HG03135 (cell line): ENCODE data around the gene PRAMEF17.
"Not testable (repeated sequence)": the region's sequence is repeated elsewhere in the genome, so short reads cannot be mapped to it uniquely, and the experiment has no call there.

ENCODE experiments used
- ATAC-seq: cut with Tn5 transposase; IDR thresholded peaks from one replicate; pipeline ENCODE4 v1.9.1; 2021; ENCODE audit warnings: mild to moderate bottlenecking, moderate library complexity; ENCODE audit not compliant: unreplicated experiment

The PRAMEF17 gene, protein sequence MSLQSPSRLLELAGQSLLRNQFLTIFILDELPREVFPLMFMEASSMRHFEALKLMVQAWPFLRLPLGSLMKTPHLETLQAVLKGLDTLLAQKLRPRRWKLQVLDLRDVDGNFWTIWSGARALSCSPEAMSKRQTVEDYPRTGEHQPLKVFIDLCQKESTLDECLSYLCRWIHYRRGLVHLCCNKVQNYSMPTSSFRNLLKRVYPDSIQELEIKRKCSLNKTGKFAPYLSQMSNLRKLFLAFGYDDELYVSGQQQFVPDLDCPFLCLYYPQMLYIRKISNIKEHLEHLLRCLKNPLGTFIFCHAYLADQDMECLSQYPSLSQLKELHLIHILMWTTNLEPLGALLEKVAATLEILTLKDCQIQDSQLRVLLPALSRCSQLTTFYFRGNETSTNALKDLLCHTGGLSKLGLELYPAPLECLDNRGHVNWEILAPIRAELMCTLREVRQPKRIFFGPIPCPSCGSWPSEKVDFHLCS

DNA sequence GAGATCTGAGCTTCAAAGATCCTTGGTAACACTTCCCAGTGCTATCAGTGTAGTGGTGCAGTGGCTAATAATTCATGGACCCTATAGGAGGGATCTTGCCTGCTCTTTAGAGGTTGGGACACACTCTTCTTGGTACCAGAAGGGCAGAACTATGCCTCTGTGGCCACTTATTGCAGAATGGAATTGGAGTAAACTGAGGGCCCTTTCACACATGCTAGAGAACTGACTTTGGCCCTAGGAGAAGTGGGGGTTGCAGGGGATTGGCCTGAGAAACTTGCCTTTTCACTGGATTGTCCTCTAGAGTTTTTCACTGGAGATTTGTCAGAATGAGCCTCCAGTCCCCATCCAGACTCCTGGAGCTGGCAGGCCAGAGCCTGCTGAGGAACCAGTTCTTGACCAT is at the start of gene PRAMEF17:
PRAMEF17 (plus strand) TSS at position 301 of the 400 bp plus-strand sequence; CDS start at position 327, 26 bp downstream.
- not testable (repeated sequence) for ATAC-seq

DNA sequence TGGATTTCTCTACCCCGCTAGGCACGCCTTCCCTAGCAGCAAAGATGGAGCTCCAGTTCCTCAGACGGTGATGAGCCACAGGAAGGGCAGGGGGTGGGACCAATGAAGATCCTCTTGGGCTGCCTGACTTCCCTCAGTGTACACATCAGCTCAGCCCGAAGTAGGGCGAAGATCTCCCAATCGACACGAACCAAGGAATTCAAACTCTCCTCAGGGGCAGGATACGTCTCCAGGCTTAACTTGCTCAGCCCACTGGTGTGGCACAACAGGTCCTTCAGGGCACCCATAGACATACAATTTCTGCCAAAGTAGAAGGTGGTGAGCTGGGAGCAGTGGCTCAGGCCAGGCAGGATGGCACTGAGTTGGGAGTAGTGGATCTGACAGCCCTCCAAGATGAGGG is 46.9 kb upstream of the PRAMEF17 start:
- ATAC-seq, result not testable (repeated sequence)

DNA sequence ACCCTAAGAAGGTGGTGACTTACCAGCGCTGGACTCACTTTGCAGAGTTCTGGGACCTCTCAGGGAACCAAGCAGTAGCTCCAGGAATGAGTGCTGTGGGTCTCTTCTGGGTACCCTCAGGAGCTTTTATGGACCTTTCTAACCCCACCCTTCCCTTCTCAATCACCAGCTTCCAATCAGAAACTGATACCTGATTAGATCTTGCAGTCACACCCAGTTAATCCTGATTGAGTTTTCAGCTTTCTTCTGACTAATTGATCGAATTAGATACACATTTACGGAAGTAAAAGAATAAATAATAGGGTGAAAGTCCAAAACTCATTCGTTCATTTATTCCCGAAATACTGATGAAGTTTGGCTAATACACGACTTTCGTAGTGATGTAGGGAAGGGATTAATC is 42.4 kb upstream of the PRAMEF17 start, which contains the start of gene PRAMEF14:
PRAMEF14 (minus strand) TSS at position 101 of the 400 bp plus-strand sequence. CDS start 1,820 bp downstream, outside the sequence.
- not testable (repeated sequence) for ATAC-seq

DNA sequence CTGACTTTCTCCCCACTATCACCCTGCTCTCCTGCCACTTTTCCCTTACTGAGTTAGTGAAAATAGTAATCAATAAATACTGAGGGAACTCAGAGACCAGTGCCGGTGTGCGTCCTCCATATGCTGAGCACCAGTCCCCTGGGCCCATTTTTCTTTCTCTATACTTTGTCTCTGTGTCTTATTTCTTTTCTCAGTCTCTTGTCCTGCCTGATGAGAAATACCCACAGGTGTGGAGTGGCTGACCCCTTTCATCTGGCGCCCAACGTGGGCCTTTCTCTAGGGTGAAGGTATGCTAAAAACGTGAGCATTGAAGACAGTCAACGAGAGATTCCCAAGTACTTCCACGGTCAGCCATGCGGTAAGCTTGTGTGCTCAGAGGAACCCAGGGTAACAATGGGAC is 36.0 kb upstream of the PRAMEF17 start:
- not testable (repeated sequence) for ATAC-seq

- not testable (repeated sequence) for ATAC-seq
Observed at GRCh38 chr1:13354475-13354874, 35.0 kb upstream of the PRAMEF17 start.

DNA sequence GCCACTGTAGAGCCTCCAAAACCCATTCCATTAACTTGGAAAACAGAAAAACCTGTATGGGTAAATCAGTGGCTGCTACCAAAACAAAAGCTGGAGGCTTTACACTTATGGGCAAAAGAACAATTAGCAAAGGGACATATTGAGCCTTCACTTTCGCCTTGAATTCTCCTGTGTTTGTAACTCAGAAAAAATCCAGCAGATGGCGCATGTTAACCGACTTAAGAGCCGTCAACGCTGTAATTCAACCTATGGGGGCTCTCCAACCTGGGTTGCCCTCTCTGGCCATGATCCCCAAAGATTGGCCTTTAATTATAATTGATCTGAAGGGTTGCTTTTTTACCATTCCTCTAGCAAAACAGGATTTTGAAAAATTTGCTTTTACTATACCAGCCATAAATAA is 32.7 kb upstream of the PRAMEF17 start:
- not testable (repeated sequence) for ATAC-seq

- ATAC-seq, result not testable (repeated sequence)
Observed at GRCh38 chr1:13362364-13362763, 27.1 kb upstream of the PRAMEF17 start.

DNA sequence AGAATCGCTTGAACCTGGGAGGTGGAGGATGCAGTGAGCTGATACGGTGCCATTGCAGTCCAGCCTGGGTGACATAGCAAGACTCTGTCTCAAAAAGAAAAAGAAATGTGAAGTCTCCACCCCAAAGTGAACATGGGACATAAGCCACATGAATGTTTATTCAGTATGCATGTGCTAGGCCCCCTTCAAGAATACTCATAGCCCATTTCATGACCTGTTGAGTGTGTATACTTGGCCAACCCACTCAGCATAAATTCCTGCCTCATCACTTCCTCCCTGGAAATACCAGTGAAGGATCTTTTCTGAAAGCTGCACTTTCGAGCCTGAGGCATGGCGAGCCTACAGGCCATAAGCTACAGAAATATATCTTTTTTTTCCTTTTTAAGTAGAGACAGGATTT is 24.5 kb upstream of the PRAMEF17 start:
- ATAC-seq, result not testable (repeated sequence)

- not testable (repeated sequence) for ATAC-seq
Observed at GRCh38 chr1:13366536-13366935, 22.9 kb upstream of the PRAMEF17 start.

DNA sequence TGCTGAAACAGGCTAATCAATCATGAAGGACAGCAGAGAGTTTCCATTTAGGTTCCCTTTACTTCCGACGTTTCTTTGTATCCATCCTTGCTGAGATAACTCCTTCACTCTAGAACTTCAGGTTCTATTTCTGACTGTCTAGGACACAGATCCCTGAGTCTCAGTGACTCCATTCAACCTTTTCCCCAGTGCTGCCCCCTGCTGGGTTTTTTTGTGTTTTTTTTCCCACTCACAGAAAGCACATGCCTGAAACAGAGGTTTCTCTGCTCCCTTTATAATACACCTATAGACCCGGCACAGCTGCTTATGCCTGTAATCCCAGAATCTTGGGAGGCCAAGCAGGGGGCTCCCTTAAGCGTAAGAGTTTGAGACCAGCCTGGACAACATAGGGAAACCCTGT is 20.9 kb upstream of the PRAMEF17 start:
- ATAC-seq, result not testable (repeated sequence)

DNA sequence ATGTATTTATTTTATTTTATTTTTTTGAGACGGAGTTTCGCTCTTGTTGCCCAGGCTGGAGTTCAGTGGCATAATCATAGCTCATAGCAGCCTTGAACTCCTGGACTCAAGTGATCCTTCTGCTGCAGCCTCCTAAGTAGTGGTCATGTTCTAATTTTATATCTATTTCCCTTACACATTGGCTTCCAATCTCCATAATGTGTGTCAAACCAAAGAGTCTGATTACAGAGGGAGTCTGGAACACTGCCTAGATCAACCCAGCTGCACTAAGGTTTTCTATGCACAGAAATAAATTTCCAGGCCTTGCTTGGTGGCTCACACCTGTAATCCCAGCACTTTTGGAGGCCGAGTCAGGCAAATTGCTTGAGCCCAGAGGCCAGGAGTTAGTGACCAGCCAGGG is 10.4 kb upstream of the PRAMEF17 start:
- ATAC-seq, result not testable (repeated sequence)

- not testable (repeated sequence) for ATAC-seq
Observed at GRCh38 chr1:13380380-13380779, 9.1 kb upstream of the PRAMEF17 start.

DNA sequence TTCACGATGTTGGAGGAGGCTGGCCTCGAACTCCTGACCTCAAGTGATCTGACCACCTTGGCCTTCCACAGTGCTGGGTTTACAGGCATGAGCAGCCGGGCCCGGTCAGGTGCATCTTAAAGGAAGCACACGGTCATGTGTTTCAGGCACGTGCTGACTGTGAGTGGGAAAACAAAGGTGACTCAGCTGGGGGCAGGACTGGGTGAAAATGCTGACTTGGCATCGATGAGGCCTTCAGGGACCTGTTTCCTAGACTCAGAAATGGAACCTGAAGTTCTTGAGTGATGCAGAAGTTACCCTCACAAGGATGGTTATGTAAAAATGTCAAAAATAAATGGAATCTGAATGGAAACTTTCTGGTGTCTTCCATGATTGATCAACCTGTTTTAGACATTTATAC is 3.6 kb downstream of the PRAMEF17 start:
- not testable (repeated sequence) for ATAC-seq

GRCh38 chr1:13394761-13395160 is 5.3 kb downstream of the PRAMEF17 start:
- not testable (repeated sequence) for ATAC-seq

- not testable (repeated sequence) for ATAC-seq
Observed at GRCh38 chr1:13395311-13395710, 5.9 kb downstream of the PRAMEF17 start.

DNA sequence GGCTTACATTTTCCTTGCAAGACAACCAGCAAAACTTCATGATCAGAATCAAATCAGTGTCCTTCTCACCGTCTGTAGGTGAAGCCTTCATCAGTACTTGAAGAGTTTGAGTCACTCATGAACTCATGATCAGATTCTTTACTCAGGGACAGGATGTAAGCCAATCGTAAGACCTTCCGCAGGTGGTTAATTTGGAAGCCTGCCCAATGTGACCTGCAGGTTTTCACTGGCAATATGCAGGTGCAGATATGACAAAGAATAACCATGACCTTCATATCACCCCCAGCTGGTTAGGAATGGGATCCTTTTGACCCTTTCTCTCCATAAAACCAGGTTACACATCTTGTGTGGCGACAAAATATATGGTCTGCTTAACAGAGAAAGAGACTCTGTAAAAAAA is 18.4 kb downstream of the PRAMEF17 start:
- ATAC-seq, result no peak

DNA sequence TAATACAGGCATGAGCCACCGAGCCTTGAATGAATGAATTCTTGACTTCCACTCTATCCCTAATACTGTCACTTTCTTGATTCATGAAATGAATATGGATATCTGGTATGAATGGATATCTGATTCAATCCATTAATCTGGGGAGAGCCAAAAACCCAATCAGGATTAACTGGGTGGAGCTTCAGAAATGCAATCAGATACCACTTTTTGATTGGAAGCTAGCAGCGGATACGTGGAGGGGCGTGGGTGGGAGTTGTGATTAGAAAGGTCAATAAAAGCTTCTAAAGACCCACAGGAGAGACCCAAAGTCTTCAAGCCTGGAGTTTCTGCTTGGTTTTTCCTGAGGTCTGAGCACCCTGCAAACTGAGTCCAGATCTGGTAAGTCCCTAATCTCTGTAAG is 20.7 kb downstream of the PRAMEF17 start, which contains the start of gene PRAMEF20:
PRAMEF20 (plus strand) TSS at position 301 of the 400 bp plus-strand sequence. CDS start 5,905 bp downstream, outside the sequence.
- ATAC-seq, result not testable (repeated sequence)

- ATAC-seq, result no peak
Observed at GRCh38 chr1:13430495-13430894, 41.1 kb downstream of the PRAMEF17 start.

DNA sequence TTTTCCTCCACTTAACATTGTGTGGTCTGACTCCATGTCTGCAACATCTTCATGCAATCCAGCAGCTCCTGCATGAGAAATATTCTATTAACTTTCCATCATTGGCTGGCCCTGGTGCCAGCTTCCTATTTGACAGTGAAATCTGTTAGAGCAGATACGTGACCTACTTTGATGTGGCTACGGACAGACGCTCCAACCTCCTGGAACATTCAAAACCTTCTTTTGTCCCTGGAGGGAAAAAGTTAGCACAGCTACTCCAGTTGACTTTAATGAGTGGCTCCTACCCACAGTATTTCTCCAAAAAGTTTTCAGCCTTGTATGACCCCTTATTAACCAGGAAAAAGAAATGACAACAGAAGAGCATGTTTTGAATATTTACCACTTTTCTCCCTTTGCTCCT is 42.8 kb downstream of the PRAMEF17 start:
- ATAC-seq, result no peak

- ATAC-seq, result not testable (repeated sequence)
Observed at GRCh38 chr1:13433694-13434358, 44.4 kb downstream of the PRAMEF17 start.

GRCh38 chr1:13435458-13435857 is 46.0 kb downstream of the PRAMEF17 start:
- ATAC-seq, result no peak
